Measurements from ENCODE around the gene SPRR2A. TPM values are rescaled to one million over a fixed set of nuclear protein-coding genes. Genes with fewer than 3 reads are reported as not detected.

SPRR2A gene
- total RNA-seq (2022; extraction: Qiagen RNA extraction): 0.12 TPM in 1 of 5 replicates, not detected in the others

GRCh38 chr1:153057375-153057774 lies at the start of gene SPRR2A:
SPRR2A (minus strand) TSS chr1:153057512; CDS start chr1:153056735, 777 bp downstream.

GRCh38 chr1:153094426-153094825 lies 37.1 kb upstream of the SPRR2A start, which contains the start of gene SPRR2E:
SPRR2E (minus strand) TSS chr1:153094526; CDS start chr1:153093751, 775 bp downstream.

GRCh38 chr1:153071511-153071910 lies 14.2 kb upstream of the SPRR2A start, which contains the start of gene SPRR2B:
SPRR2B (minus strand) TSS chr1:153071611; CDS start chr1:153070839, 772 bp downstream.

DNA sequence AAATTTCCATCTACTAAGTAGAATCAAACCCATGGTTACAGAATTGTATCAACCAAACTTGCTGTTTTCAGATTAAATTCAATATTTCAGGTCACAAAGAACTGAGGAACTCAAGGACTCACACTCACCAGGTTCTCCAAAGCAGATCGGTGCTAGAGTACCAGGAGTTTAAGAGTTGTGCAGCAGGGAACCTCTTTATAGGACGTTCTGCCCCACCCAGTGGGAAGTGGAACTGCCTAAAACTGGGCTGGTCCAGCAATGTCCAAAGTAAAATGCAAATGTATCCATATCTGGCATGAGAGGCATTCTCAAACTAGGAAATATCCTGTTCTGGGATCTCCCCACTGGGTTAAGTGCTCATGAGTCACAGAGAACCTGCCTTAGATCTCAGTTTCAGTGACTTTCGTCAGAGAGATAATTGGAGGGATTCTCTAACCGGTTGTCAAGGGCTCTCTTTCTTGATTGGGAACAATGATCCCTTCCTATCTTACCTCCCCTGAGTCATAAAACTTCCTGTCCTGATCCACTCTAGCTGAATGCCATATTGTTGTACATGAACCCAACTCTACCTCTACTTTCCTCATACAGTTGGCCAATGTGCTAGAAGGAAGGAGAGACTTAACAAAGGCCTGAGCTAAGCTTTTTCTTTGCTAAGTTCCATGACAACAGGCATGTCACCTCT lies 16.2 kb downstream of the SPRR2A start, which contains the start of gene SPRR2D:
SPRR2D (minus strand) TSS at position 171 of the 682 bp plus-strand sequence. CDS start 774 bp downstream, outside the sequence.

DNA sequence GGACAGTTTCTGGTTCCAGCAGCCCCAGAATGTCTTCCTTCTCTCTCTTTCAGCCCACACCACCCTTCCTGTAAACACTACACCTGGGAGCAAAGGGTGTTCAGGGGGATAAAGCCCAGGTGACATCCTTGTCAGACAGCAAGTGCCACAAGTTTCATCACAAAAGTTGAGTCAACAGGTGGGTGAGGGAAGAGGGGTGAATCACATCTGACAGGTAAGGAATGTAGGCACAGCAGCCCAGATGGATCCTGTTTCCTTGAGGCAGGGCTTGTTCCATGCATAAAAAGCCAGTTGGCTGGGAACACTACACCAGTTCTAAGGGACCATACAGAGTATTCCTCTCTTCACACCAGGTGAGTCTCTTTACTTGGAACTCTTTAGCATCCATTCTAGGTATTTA lies 26.4 kb downstream of the SPRR2A start, which contains the start of gene SPRR1B:
SPRR1B (plus strand) TSS at position 309 of the 400 bp plus-strand sequence. CDS start 1,143 bp downstream, outside the sequence.

Other genes starting within 250 kb of the SPRR2A start
- 0.08 TPM in 1 of 5 replicates, not detected in the others for gene LCE1B, start 245.5 kb downstream of the SPRR2A start, total RNA-seq (2022; extraction: Qiagen RNA extraction)
- gene LCE1A, start 230.0 kb downstream of the SPRR2A start, total RNA-seq (2022; extraction: Qiagen RNA extraction): not detected in 5 replicates
- not detected in 5 replicates for gene LCE6A, start 214.7 kb downstream of the SPRR2A start, total RNA-seq (2022; extraction: Qiagen RNA extraction)
- not detected in 5 replicates for gene LCE7A, start 197.5 kb downstream of the SPRR2A start, total RNA-seq (2022; extraction: Qiagen RNA extraction)
- not detected in 5 replicates for gene SMCP, start 179.2 kb downstream of the SPRR2A start, total RNA-seq (2022; extraction: Qiagen RNA extraction)
- 0.05 to 0.12 TPM (median 0.09 TPM) in 5 replicates for gene IVL, start 149.0 kb downstream of the SPRR2A start, total RNA-seq (2022; extraction: Qiagen RNA extraction)
- gene SPRR5, start 110.3 kb downstream of the SPRR2A start, total RNA-seq (2022; extraction: Qiagen RNA extraction): not detected in 5 replicates
- not detected in 5 replicates for gene SPRR4, start 86.9 kb downstream of the SPRR2A start, total RNA-seq (2022; extraction: Qiagen RNA extraction)
- gene SPRR1A, start 73.4 kb downstream of the SPRR2A start, total RNA-seq (2022; extraction: Qiagen RNA extraction): not detected in 5 replicates
- gene SPRR3, start 55.8 kb downstream of the SPRR2A start, total RNA-seq (2022; extraction: Qiagen RNA extraction): not detected in 5 replicates
- not detected in 5 replicates for gene SPRR1B, start 26.3 kb downstream of the SPRR2A start, total RNA-seq (2022; extraction: Qiagen RNA extraction)
- gene SPRR2D, start 16.4 kb downstream of the SPRR2A start, total RNA-seq (2022; extraction: Qiagen RNA extraction): not detected in 5 replicates
- not detected in 5 replicates for gene SPRR2B, start 14.1 kb upstream of the SPRR2A start, total RNA-seq (2022; extraction: Qiagen RNA extraction)
- not detected in 5 replicates for gene SPRR2E, start 37.0 kb upstream of the SPRR2A start, total RNA-seq (2022; extraction: Qiagen RNA extraction)
- not detected in 5 replicates for gene SPRR2F, start 56.0 kb upstream of the SPRR2A start, total RNA-seq (2022; extraction: Qiagen RNA extraction)
- not detected in 5 replicates for gene SPRR2G, start 93.4 kb upstream of the SPRR2A start, total RNA-seq (2022; extraction: Qiagen RNA extraction)
- not detected in 5 replicates for gene LELP1, start 145.9 kb upstream of the SPRR2A start, total RNA-seq (2022; extraction: Qiagen RNA extraction)
- gene PRR9, start 160.1 kb upstream of the SPRR2A start, total RNA-seq (2022; extraction: Qiagen RNA extraction): 0.10 TPM in 1 of 5 replicates, not detected in the others
- not detected in 5 replicates for gene LORICRIN, start 202.2 kb upstream of the SPRR2A start, total RNA-seq (2022; extraction: Qiagen RNA extraction)